ENCODE measurements around the gene PIP4K2A.

GRCh38 chr10:22606164-22606614 is 108.2 kb downstream of the PIP4K2A start:
- TF ChIP-seq, protein P1, sequence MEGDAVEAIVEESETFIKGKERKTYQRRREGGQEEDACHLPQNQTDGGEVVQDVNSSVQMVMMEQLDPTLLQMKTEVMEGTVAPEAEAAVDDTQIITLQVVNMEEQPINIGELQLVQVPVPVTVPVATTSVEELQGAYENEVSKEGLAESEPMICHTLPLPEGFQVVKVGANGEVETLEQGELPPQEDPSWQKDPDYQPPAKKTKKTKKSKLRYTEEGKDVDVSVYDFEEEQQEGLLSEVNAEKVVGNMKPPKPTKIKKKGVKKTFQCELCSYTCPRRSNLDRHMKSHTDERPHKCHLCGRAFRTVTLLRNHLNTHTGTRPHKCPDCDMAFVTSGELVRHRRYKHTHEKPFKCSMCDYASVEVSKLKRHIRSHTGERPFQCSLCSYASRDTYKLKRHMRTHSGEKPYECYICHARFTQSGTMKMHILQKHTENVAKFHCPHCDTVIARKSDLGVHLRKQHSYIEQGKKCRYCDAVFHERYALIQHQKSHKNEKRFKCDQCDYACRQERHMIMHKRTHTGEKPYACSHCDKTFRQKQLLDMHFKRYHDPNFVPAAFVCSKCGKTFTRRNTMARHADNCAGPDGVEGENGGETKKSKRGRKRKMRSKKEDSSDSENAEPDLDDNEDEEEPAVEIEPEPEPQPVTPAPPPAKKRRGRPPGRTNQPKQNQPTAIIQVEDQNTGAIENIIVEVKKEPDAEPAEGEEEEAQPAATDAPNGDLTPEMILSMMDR (IDR thresholded peaks at IDR 0.05; ENCODE audit: insufficient read depth, low read length, poor library complexity, severe bottlenecking): no peak
- no peak for TF ChIP-seq EZH2phosphoT487 (conservative IDR thresholded peaks at IDR 0.05; ENCODE audit: low read length)
